GM21619 (cell line): ENCODE measurements around the gene GBP3.
"Not testable (repeated sequence)": the region's sequence is repeated elsewhere in the genome, so short reads cannot be mapped to it uniquely, and the experiment has no call there.

ENCODE experiments used
- ATAC-seq: cut with Tn5 transposase; IDR thresholded peaks from one replicate; pipeline ENCODE4 v1.9.1; 2021; ENCODE audit not compliant: unreplicated experiment

GBP3 gene

GRCh38 chr1:88979749-88980116, 42.9 kb downstream of the GBP3 start:
- no peak for ATAC-seq

- ATAC-seq: no peak
These were observed 43.5 kb downstream of the GBP3 start for GRCh38 chr1:88979054-88979748.

GRCh38 chr1:88976235-88976634, 46.4 kb downstream of the GBP3 start:
- ATAC-seq: no peak

- ATAC-seq: not testable (repeated sequence)
These were observed 48.0 kb downstream of the GBP3 start for GRCh38 chr1:88974616-88975172.

- ATAC-seq: no peak
These were observed 49.0 kb downstream of the GBP3 start for GRCh38 chr1:88973520-88974137.

GRCh38 chr1:88961647-88962275, 60.9 kb downstream of the GBP3 start:
- ATAC-seq: no peak

GRCh38 chr1:88961081-88961480, 61.6 kb downstream of the GBP3 start:
- no peak for ATAC-seq
